Stimulated activated CD8-positive, alpha-beta memory T cell treated with anti-CD3 and anti-CD28 coated beads, Interleukin-2, amount 100 ng/mL, for 48 hours (primary cell): ENCODE data around the gene CHP1.
"Not testable (repeated sequence)": the region's sequence is repeated elsewhere in the genome, so short reads cannot be mapped to it uniquely, and the experiment has no call there.

Experiments used
- DNase-seq, 2 donors: peaks; one replicate each; pipeline ENCODE4 v3.0.0-alpha.2; 2020; ENCODE audit warnings: low read depth in 2 of 2

Gene CHP1

GRCh38 chr15:41230650-41231421 is at the start of gene CHP1, which contains the start of gene EXD1:
TSS of gene CHP1 (plus strand) at chr15:41231268. CDS start at chr15:41231383, 115 bp downstream.
TSS of gene EXD1 (minus strand) at chr15:41230757. CDS start at chr15:41226575, 4,182 bp downstream.
- peak; percentile 94 to 97 for DNase-seq

- DNase-seq = no peak
Measured at GRCh38 chr15:41182266-41182665, 48.8 kb upstream of the CHP1 start.

- DNase-seq = no peak
Measured at GRCh38 chr15:41183581-41183980, 47.5 kb upstream of the CHP1 start.

GRCh38 chr15:41194444-41194843 is 36.6 kb upstream of the CHP1 start:
- DNase-seq = no peak

- no peak for DNase-seq
Measured at GRCh38 chr15:41199470-41199869, 31.6 kb upstream of the CHP1 start.

- DNase-seq = no peak
Measured at GRCh38 chr15:41203395-41203794, 27.7 kb upstream of the CHP1 start.

GRCh38 chr15:41205315-41205714 is 25.8 kb upstream of the CHP1 start:
- DNase-seq = no peak

- no peak for DNase-seq
Measured at GRCh38 chr15:41207687-41208448, 23.2 kb upstream of the CHP1 start.

GRCh38 chr15:41215708-41216107 is 15.4 kb upstream of the CHP1 start:
- DNase-seq = no peak

GRCh38 chr15:41218851-41219250 is 12.2 kb upstream of the CHP1 start:
- DNase-seq = no peak

- no peak for DNase-seq
Measured at GRCh38 chr15:41219381-41219780, 11.7 kb upstream of the CHP1 start.

GRCh38 chr15:41230345-41230649 is 771 bp upstream of the CHP1 start:
- no peak for DNase-seq

- DNase-seq = no peak
Measured at GRCh38 chr15:41231422-41232226, 556 bp downstream of the CHP1 start.

GRCh38 chr15:41233367-41233771 is 2.3 kb downstream of the CHP1 start:
- no peak for DNase-seq

- DNase-seq = not testable (repeated sequence)
Measured at GRCh38 chr15:41235228-41235627, 4.2 kb downstream of the CHP1 start.

- DNase-seq = no peak
Measured at GRCh38 chr15:41235929-41236328, 4.9 kb downstream of the CHP1 start.

GRCh38 chr15:41238100-41238499 is 7.0 kb downstream of the CHP1 start:
- no peak for DNase-seq

- DNase-seq = no peak
Measured at GRCh38 chr15:41241221-41241964, 10.3 kb downstream of the CHP1 start.

- DNase-seq = not testable (repeated sequence)
Measured at GRCh38 chr15:41250745-41251144, 19.7 kb downstream of the CHP1 start.

GRCh38 chr15:41251411-41251810 is 20.3 kb downstream of the CHP1 start:
- DNase-seq = no peak

- no peak for DNase-seq
Measured at GRCh38 chr15:41254560-41254959, 23.5 kb downstream of the CHP1 start.

- no peak for DNase-seq
Measured at GRCh38 chr15:41256103-41256502, 25.0 kb downstream of the CHP1 start.
